Vagina (tissue), 2 donors: ENCODE measurements around the gene PRKAR1B. TPM values are rescaled to one million over a fixed set of nuclear protein-coding genes. Genes with fewer than 3 reads are reported as not detected.

Experiments
- DNase-seq, 2 donors: peaks; one replicate each; pipeline ENCODE4 v3.0.0-alpha.2; 2017; ENCODE audit errors: extremely low spot score in 2 of 2
- H3K27ac ChIP-seq: fragments of 200-600 bp; sonication (generic); one replicate; pipeline ENCODE4 v1.5.1; 2019
- H3K27me3 ChIP-seq: fragments of 200-600 bp; sonication (generic); one replicate; pipeline ENCODE4 v1.5.1; 2019
- H3K36me3 ChIP-seq, 2 donors: fragments of 200-600 bp; sonication (generic); one replicate each; pipeline ENCODE4 v1.5.1; 2017 to 2019
- H3K4me1 ChIP-seq: fragments of 200-600 bp; sonication (generic); one replicate; pipeline ENCODE4 v1.5.1; 2019
- H3K4me3 ChIP-seq, 2 donors: fragments of 200-600 bp; sonication (generic); 1 replicate in 1 of 2; 2 replicates in 1 of 2; pipeline ENCODE4 v1.5.1; 2016 to 2019
- H3K9me3 ChIP-seq: fragments of 200-600 bp; sonication (generic); one replicate; pipeline ENCODE4 v1.5.1; 2019
- POLR2A ChIP-seq, 2 donors: fragments of 450-650 bp; IDR thresholded peaks; one replicate each; pipeline ENCODE4 v1.6.1; 2017; ENCODE audit warnings: antibody characterized with exemption in 2 of 2, mild to moderate bottlenecking in 2 of 2, moderate library complexity in 2 of 2
- POLR2AphosphoS5 ChIP-seq, 2 donors: sonication (generic); formaldehyde crosslinking; IDR thresholded peaks; one replicate each; pipeline ENCODE4 v1.9.0; 2017; ENCODE audit warnings: antibody characterized with exemption in 2 of 2, mild to moderate bottlenecking in 2 of 2, low read depth in 1 of 2; ENCODE audit not compliant: insufficient read depth in 1 of 2
- intact Hi-C: fragments of 100-400 bp; cut with DNase I; formaldehyde crosslinking; loops from one replicate; pipeline ENCODE4 v1.15.1; 2023
- total RNA-seq: library from RNA; depleted of rRNA; stranded (reverse); fragments of >200 nt; gene quantifications from one replicate; pipeline ENCODE4 v1.2.3, GENCODE V29; 2016
- TF ChIP-seq, protein P1 (sequence below), 3 experiments: fragments of 450-650 bp in 2 of 3; fragments of 200-600 bp in 1 of 3; sonication (generic) in 1 of 3; IDR thresholded peaks; one replicate each; pipeline ENCODE4 v1.5.1; 2017 to 2019; ENCODE audit warnings: antibody characterized with exemption in 3 of 3, mild to moderate bottlenecking in 2 of 3, moderate library complexity in 2 of 3

The PRKAR1B gene
- total RNA-seq, 1 donor from 2014 or later: 31.4 TPM

- intact Hi-C loops: no loop called here
- no peak for DNase-seq
- Histone ChIP-seq H3K4me3 (no peak overlapping the region), H3K27me3 (no peaks in the 10 kb centered on the region), H3K36me3 (peaks cover 0 to 20% of the 10 kb centered on the region in 2 donors), H3K9me3 (peaks cover 3% of the 10 kb centered on the region), H3K27ac (no peak overlapping the region), H3K4me1 (no peaks in the 10 kb centered on the region)
- TF ChIP-seq, protein P1, sequence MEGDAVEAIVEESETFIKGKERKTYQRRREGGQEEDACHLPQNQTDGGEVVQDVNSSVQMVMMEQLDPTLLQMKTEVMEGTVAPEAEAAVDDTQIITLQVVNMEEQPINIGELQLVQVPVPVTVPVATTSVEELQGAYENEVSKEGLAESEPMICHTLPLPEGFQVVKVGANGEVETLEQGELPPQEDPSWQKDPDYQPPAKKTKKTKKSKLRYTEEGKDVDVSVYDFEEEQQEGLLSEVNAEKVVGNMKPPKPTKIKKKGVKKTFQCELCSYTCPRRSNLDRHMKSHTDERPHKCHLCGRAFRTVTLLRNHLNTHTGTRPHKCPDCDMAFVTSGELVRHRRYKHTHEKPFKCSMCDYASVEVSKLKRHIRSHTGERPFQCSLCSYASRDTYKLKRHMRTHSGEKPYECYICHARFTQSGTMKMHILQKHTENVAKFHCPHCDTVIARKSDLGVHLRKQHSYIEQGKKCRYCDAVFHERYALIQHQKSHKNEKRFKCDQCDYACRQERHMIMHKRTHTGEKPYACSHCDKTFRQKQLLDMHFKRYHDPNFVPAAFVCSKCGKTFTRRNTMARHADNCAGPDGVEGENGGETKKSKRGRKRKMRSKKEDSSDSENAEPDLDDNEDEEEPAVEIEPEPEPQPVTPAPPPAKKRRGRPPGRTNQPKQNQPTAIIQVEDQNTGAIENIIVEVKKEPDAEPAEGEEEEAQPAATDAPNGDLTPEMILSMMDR (IDR thresholded peaks at IDR 0.05): no peak
These were observed 12.4 kb upstream of the PRKAR1B start for GRCh38 chr7:739455-739982.

DNA sequence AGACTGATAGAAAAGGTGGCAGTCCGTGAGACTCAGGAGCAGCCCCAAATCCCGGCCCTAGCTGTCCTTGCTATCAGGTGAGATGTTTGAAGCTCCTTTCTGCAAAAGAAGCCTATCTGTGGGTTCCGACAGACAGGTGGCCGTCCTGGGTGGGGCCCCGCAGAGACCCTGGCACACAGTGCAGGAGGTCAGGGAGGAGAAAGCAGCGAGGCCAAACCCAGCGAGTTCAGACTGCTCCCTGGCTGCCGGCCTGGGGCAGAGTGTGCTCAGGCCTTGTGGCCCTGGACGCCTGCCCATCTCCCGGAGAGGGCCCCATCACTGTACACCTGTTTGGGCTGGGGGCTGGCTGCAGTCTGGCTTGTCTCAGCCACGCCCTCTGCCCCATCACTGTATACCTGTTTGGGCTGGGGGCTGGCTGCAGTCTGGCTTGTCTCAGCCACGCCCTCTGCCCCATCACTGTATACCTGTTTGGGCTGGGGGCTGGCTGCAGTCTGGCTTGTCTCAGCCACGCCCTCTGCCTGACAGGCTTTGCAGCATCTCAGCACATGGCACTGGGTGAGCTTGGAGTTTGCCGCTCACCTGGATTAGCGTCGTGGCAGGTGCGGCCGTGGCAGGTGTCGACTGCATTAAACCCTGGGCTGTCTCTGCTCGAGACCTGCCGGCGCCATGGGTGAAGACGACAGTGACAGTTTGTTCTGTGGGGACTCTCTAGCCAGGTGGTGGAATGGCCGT is 11.8 kb upstream of the PRKAR1B start:
- Histone ChIP-seq H3K27me3 (no peaks in the 10 kb centered on the region), H3K9me3 (peaks cover 9% of the 10 kb centered on the region), H3K4me1 (no peaks in the 10 kb centered on the region), H3K27ac (no peak overlapping the region), H3K4me3 (no peak overlapping the region), H3K36me3 (peaks cover 0 to 27% of the 10 kb centered on the region in 2 donors)
- DNase-seq: no peak
- intact Hi-C loops: no loop called here
- TF ChIP-seq POLR2AphosphoS5 (IDR thresholded peaks at IDR 0.05; ENCODE audit: insufficient read depth in 1 of 2, low read depth in 1 of 2) (no peak), POLR2A (IDR thresholded peaks at IDR 0.05) (no peak)
- TF ChIP-seq, protein P1 (IDR thresholded peaks at IDR 0.05): no peak

GRCh38 chr7:738241-738640 is 11.2 kb upstream of the PRKAR1B start:
- no peak overlapping the region for H3K4me3 ChIP-seq
- intact Hi-C loops: no loop called here
- TF ChIP-seq POLR2A (IDR thresholded peaks at IDR 0.05): no peak
- TF ChIP-seq, protein P1 (IDR thresholded peaks at IDR 0.05): no peak
- DNase-seq: no peak
- H3K4me1 ChIP-seq: no peaks in the 10 kb centered on the region
- no peak overlapping the region for H3K27ac ChIP-seq
- H3K27me3 ChIP-seq: no peaks in the 10 kb centered on the region
- H3K9me3 ChIP-seq: peaks cover 11% of the 10 kb centered on the region
- peaks cover 0 to 31% of the 10 kb centered on the region in 2 donors for H3K36me3 ChIP-seq

DNA sequence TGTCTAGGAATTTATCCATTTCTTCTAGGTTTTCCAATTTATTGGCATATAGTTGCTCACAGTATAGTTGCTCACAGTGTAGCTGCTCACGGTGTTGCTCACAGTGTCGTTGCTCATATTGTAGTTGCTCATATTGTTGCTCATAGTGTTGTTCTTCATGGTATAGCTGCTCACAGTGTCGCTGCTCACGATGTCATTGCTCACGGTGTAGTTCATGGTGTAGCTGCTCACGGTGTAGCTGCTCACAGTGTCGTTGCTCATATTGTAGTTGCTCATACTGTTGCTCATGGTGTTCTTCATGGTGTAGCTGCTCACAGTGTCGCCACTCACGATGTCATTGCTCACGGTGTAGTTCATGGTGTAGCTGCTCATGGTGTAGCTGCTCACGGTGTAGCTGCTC is 7.7 kb upstream of the PRKAR1B start:
- Histone ChIP-seq H3K9me3 (peaks cover 11% of the 10 kb centered on the region), H3K36me3 (peaks cover 0 to 36% of the 10 kb centered on the region in 2 donors), H3K27me3 (no peaks in the 10 kb centered on the region), H3K4me1 (peaks cover 8% of the 10 kb centered on the region), H3K4me3 (no peak overlapping the region), H3K27ac (no peak overlapping the region)
- no peak for DNase-seq
- no peak for TF ChIP-seq POLR2A (IDR thresholded peaks at IDR 0.05)
- TF ChIP-seq, protein P1 (IDR thresholded peaks at IDR 0.05): no peak
- TF ChIP-seq POLR2AphosphoS5 (IDR thresholded peaks at IDR 0.05; ENCODE audit: insufficient read depth in 1 of 2, low read depth in 1 of 2): no peak
- intact Hi-C loops: loop anchor here (1.0 kb wide), 1 partner anchor 46 kb away; no protein-coding TSS in a partner anchor

DNA sequence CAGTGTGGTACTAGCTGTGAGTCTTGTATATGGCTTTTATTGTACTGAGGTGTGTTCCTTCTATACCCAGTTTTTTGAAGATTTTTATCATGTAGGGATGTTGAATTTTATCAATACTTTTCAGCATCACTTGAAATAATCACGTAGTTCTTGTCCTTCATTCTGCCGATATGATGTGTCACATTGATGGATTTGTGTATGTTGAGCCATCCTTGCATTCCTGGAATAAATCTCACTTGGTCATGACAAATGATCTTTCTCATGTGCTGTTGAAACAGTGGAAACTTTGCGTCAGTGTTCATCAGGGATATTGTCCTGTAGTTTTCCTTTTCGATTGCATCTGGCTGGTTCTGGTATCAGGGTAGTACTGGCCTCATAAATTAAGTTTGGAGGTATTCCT is 7.1 kb upstream of the PRKAR1B start:
- Histone ChIP-seq H3K36me3 (peaks cover 0 to 40% of the 10 kb centered on the region in 2 donors), H3K27ac (no peak overlapping the region), H3K4me3 (no peak overlapping the region), H3K9me3 (peaks cover 11% of the 10 kb centered on the region), H3K4me1 (peaks cover 8% of the 10 kb centered on the region), H3K27me3 (no peaks in the 10 kb centered on the region)
- intact Hi-C loops: loop anchor here (1.0 kb wide), 1 partner anchor 45 kb away; no protein-coding TSS in a partner anchor
- DNase-seq: no peak
- TF ChIP-seq POLR2AphosphoS5 (IDR thresholded peaks at IDR 0.05; ENCODE audit: insufficient read depth in 1 of 2, low read depth in 1 of 2) (no peak), POLR2A (IDR thresholded peaks at IDR 0.05) (no peak)
- TF ChIP-seq, protein P1 (IDR thresholded peaks at IDR 0.05): no peak
